GM18526 (cell line): Measurements from ENCODE around the gene LAMA3.

Experiments
- POLR2A ChIP-seq: IDR thresholded peaks from 3 replicates; pipeline ENCODE4 v1.6.1; 2011; ENCODE audit not compliant: insufficient read length; ENCODE audit errors: extremely low read depth

LAMA3 gene

GRCh38 chr18:23684515-23685197 is 4.6 kb upstream of the LAMA3 start:
- TF ChIP-seq POLR2A: no peak

GRCh38 chr18:23688528-23688927 is 725 bp upstream of the LAMA3 start:
- no peak for TF ChIP-seq POLR2A

DNA sequence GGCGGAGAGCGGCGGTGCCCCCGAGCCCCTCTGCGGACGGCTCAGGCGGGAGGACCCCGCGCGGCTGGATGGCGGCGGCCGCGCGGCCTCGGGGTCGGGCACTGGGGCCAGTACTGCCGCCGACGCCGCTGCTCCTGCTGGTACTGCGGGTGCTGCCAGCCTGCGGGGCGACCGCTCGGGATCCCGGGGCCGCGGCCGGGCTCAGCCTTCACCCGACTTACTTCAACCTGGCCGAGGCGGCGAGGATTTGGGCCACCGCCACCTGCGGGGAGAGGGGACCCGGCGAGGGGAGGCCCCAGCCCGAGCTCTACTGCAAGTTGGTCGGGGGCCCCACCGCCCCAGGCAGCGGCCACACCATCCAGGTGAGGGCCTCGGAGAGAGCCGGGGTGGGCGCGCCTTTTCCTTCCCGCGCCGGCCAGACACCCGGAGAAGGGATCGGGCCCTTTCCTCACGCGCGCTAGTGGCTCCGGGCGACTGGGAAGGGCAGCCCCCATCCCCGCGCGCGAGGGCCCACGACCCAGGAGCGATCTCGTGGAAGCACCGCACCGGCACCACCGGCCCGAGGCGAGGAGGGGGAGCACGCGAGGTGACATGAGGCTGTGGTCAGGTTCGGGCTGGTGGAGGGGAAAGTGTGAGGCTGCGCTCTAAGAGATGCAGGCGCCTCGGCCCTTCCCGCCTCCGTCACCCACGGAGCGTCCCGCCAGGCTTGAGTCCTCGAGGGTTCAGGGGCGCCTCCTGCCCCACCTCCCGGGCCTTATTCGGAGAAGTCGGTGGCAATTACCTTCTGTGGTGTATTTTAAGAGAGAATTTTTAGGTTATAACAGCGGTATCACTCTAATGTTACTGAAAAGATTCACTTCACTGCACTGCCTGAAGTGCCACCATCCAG is 607 bp downstream of the LAMA3 start:
- TF ChIP-seq POLR2A: no peak

DNA sequence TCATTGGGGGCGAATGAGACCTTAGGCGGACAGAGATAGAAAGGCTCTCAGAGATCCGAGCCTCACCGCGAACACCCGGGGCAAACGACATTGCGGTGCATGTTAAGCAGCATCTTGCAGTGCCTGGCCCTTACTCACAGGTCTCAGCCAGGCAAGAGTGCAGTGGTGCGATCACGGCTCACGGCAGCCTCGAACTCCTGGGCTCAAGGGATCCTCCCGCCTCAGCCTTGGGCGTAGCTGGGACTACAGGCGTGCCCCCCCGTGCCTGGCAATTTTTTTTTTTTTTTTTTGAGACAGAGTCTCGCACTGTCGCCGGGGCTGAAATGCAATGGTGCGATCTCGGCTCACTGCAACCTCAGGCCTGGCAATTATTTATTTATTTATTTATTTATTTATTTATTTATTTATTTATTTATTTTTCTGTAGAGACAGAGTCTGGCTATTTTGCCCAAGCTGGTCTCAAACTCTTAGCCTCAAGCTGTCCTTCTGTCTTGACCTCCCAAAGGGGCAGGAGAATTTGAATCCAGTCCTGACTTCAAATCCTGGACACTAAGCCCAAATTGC is 1.3 kb downstream of the LAMA3 start:
- TF ChIP-seq POLR2A: no peak

- TF ChIP-seq POLR2A: no peak
Observed at GRCh38 chr18:23693846-23694245, 4.6 kb downstream of the LAMA3 start.

DNA sequence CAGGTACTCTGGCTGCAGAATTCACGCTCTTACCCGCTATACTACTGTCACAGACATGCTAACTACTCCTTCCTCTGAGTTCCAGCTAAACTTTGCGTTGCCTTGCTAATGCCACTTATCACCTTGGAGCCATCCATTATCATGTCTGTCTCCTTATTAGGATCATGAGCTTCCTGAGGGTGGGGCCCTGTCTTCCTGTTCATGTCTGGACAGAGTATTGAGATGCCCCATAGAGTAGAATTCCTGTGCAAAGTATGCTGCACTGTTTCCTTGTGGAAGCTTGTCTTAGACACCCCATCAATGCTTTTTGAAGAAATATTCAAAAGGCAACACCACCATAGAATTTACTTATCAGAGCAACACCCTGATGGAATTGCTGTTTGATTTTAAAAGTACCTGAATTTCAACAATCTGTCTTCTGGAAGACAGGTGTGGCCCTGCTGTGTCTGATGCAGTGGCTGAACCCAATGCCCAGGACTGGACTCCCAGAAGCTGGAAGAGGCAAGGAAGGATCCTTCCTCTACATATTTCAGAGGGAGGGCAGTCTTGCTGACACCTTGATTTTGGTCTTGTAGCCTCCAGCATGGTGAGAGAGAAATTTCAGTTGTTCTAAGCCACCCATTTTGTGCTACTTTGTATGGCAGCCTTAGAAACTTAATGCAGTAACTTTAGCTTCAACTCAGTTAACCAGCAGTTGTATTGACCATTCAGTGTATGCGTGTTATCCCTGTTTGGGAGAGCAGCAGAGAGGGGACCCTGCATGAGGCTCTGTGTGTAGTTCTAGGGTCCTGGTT is 5.6 kb downstream of the LAMA3 start:
- TF ChIP-seq POLR2A: no peak

GRCh38 chr18:23701017-23701416 is 11.8 kb downstream of the LAMA3 start:
- no peak for TF ChIP-seq POLR2A

GRCh38 chr18:23701544-23702064 is 12.4 kb downstream of the LAMA3 start:
- no peak for TF ChIP-seq POLR2A

- TF ChIP-seq POLR2A: no peak
Observed at GRCh38 chr18:23702606-23703005, 13.4 kb downstream of the LAMA3 start.

DNA sequence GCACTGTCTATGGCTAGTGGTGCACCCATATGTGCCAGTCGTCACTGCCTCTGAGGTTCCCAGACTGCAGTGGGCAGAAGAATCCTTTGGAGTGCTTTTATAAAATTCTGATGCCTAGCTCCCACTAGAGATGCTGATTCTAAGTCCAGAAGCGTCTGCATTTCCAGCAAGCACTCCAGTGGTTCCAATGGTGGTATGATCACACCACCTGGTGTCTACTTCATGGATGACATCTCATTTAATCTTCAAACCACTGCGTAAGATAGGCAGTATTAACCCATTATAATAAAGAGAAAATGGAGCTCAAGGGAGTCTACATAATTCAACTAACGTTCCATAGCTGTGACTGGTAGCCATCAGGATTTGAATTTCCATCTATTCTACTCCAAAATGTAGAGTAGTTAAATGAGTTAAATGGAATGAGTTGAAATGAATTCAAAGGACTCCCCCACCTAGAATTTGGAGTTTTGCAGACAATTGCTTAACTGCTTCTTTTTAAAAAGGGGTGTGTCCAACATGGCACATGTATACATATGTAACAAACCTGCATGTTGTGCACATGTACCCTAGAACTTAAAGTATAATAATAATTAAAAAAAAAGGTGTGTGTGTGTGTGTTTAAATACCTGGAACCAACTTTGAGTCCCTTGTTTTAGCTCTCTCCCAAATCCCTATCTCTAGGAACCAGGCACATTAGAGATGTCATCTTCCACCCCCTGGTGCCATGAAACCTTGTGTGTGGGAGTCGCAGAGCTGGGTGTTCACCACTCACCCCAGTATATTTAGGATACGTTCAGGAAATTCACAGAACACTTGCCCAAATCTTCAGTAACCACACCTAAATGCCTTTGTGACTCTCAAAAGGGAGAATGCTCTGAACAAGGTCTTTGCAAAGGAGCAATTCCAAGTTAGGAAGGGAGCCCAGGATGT is 14.1 kb downstream of the LAMA3 start:
- TF ChIP-seq POLR2A: no peak

DNA sequence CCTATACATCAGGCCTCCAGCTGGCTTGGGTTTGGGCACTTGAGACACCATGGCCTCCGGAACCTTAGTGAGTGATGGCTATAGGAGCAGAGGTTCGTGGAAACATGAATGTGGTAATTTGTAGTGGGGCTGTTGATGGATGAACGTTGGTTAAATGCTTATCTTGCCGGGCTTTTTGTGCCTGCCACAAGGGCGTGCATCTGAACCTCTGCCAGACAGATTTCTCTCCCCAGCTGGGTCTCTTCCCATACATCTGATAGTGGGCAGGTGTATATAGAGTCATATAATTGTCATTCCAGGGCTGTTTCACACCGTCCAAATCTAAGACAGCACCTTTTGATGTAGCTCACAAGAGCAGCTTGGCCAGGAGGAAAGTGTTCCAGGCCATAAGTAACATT is 14.7 kb downstream of the LAMA3 start:
- TF ChIP-seq POLR2A: no peak

DNA sequence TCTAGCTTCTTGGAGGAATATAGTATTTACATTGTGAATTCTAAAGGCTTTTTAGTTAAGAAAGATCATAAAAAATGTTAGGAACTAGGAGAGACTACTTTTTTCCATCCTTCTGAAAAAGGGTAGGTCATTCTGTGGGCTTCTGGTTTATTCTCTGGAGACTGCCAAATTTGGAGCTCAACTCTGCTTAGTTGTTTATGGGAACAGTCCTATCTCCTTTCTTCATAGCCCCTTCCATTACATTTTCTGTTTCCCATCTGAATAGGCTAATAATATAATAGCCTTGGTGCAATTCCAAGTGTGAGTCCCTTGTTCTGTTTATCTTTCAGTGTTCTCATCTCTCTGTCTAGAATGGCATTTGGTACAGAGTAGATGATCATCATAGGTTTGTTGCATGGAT is 15.6 kb downstream of the LAMA3 start:
- TF ChIP-seq POLR2A: no peak

GRCh38 chr18:23706971-23707640 is 17.9 kb downstream of the LAMA3 start:
- TF ChIP-seq POLR2A: no peak

GRCh38 chr18:23710068-23710527 is 20.8 kb downstream of the LAMA3 start:
- TF ChIP-seq POLR2A: no peak

GRCh38 chr18:23710946-23711345 is 21.7 kb downstream of the LAMA3 start:
- no peak for TF ChIP-seq POLR2A
